HG03175 (cell line): ENCODE measurements around the gene CARD10.

ENCODE experiments used
- ATAC-seq: cut with Tn5 transposase; IDR thresholded peaks from one replicate; pipeline ENCODE4 v1.9.1; 2021; ENCODE audit warnings: mild to moderate bottlenecking, moderate library complexity; ENCODE audit not compliant: unreplicated experiment

Gene CARD10, protein sequence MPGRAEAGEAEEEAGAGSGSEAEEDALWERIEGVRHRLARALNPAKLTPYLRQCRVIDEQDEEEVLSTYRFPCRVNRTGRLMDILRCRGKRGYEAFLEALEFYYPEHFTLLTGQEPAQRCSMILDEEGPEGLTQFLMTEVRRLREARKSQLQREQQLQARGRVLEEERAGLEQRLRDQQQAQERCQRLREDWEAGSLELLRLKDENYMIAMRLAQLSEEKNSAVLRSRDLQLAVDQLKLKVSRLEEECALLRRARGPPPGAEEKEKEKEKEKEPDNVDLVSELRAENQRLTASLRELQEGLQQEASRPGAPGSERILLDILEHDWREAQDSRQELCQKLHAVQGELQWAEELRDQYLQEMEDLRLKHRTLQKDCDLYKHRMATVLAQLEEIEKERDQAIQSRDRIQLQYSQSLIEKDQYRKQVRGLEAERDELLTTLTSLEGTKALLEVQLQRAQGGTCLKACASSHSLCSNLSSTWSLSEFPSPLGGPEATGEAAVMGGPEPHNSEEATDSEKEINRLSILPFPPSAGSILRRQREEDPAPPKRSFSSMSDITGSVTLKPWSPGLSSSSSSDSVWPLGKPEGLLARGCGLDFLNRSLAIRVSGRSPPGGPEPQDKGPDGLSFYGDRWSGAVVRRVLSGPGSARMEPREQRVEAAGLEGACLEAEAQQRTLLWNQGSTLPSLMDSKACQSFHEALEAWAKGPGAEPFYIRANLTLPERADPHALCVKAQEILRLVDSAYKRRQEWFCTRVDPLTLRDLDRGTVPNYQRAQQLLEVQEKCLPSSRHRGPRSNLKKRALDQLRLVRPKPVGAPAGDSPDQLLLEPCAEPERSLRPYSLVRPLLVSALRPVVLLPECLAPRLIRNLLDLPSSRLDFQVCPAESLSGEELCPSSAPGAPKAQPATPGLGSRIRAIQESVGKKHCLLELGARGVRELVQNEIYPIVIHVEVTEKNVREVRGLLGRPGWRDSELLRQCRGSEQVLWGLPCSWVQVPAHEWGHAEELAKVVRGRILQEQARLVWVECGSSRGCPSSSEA

DNA sequence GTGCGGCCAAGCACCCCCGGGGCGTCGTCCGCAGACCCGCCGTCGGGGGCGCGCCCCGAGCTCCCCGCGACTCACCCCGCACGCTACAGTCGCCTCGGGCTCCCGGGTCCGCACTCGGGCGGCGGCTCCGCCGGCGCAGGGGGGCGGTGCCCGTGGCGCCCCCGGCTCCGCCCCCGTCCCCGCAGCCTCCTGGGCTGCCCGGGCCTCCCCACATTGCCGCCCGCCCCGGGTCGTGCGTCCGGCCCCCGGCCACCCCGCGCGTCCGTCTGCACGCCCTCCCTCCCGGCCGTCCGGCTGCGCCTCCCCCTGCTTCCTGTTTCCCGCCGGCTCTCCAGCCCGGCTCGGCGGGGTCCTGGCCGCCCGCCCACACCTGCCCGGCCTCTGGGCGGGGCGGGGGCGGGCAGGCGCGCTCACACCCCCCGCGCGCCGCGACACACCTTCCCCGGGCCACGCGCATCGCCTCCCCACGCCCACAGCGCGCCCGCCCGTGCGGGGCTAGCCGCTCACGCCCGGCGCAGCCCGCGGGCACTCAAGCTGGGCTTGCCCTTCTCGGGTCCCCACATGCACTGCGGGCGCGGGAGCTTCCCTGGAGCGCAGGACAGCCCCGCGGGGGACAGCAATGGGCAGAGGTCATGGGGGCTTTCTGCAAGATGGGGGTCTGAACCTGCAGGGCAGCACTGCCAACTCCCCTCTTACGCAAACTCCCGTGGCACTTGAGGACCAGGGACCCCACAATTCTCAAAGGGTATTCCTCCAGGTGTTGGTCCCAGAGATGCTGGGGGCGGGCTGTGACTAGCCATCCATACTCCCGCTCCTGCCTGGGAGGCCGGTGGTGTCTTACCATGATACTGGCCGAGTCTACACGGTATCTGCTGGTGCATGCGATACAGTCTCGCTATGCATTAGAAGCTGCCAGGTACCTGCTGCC, at the start of gene CARD10:
Gene CARD10 (minus strand): TSS at position 148 of the 928 bp plus-strand sequence. CDS start 215 bp downstream, outside the sequence.
- no peak for ATAC-seq

DNA sequence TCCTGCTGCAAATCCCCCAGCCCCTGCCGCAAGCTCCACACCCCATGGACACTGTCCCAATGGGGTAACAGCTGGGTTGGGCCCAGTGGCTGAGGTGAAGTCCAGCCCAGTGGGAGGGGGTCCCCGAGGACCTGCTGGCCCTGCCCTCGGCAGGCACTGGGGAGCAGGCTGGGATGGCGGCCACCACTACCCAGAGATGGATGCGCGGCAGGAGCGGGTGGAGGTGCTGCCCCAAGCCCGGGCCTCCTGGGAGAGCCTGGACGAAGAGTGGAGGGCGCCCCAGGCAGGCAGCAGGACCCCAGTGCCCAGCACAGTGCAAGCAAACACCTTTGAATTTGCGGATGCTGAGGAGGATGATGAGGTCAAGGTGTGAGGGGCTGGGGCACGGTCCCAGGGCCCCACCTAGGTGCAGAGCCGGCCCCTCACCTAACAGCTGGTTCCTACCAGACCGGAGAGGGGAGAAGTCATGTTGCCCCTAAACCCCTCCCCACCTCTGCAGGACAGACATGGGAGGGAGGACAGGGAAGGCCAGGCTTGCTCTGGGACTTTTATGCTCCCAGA, 49.3 kb upstream of the CARD10 start:
- no peak for ATAC-seq

DNA sequence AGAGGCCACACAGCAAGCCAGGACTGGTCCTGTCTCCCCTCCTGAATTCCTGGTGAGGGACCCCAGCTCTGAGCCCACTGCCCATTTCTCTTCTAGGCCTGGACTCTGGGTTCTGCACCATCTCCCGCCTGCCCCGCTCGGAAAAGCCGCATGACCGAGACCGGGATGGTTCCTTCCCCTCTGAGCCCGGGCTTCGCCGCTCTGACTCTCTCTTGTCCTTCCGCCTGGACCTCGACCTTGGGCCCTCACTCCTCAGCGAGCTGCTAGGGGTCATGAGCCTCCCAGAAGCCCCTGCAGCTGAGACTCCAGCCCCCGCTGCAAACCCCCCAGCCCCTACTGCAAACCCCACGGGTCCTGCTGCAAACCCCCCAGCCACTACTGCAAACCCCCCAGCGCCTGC, 48.8 kb upstream of the CARD10 start:
- no peak for ATAC-seq

DNA sequence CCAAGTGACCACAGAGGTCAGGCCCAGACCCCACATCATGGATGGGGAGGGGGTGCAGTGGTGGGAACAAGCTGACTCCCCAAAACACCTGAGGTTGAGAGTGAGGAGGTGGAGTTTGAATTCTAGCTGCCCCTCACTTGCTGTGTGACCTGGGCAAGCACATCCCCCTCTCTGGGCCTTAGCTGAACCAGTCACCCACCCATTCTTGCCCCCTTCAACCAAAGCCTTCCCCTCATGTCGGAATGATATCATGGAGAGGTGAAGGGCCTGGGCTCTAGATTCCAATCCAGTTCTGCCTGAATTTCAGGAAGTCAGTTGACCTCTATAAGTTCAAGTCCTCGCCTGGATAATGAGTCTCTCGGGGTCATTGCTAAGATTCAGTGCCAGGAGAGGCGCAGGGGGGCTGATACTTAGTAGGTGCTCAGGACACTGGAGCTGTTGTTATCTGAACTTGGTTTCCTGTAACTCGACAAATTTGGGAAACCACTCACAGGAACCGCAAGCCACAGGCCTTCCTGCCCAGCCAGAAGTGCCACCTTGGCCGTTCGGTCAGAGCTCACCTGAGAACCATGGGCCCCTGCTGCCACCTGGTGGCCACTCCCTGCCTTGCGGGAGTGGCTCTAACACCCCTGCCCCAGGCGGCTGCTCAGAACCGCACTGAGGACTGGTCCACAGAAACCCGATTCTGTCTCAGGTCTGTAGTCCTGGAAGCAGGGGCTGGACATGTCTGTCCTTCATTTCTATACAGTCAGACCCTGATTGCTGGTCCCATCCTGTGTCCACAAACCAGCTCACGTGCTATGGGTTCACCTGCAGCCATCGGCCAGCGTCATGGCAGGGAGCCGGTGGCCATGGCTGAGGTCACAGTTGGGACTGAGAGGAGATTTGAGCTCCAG, 47.9 kb upstream of the CARD10 start:
- peak; percentile 50 for ATAC-seq

DNA sequence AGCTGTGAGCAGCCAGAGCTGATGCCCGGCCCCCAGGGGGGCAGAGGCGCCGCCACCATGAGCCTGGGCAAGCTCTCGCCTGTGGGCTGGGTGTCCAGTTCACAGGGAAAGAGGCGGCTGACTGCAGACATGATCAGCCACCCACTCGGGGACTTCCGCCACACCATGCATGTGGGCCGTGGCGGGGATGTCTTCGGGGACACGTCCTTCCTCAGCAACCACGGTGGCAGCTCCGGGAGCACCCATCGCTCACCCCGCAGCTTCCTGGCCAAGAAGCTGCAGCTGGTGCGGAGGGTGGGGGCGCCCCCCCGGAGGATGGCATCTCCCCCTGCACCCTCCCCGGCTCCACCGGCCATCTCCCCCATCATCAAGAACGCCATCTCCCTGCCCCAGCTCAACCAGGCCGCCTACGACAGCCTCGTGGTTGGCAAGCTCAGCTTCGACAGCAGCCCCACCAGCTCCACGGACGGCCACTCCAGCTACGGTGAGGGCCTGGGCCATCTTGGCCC, 47.2 kb upstream of the CARD10 start:
- no peak for ATAC-seq

DNA sequence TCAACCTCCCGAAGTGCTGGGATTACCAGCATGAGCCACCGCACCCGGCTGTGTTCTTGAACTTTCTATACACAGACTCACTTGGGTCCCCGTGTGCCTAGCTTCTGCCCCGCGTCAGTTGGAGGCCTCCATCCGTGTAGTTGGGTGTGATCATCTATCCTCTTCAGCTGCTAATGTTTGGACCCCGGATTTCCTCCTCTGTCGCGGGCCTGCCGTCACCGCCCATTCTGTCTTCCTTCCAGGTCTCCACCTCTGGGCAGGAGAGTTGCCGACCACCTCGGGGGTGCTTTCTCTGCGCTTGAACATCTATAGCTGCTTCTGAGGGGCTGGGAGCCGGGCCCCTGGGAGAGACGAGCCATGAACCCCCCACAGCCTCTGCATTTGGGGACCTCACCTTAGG, 46.6 kb upstream of the CARD10 start:
- ATAC-seq: no peak

DNA sequence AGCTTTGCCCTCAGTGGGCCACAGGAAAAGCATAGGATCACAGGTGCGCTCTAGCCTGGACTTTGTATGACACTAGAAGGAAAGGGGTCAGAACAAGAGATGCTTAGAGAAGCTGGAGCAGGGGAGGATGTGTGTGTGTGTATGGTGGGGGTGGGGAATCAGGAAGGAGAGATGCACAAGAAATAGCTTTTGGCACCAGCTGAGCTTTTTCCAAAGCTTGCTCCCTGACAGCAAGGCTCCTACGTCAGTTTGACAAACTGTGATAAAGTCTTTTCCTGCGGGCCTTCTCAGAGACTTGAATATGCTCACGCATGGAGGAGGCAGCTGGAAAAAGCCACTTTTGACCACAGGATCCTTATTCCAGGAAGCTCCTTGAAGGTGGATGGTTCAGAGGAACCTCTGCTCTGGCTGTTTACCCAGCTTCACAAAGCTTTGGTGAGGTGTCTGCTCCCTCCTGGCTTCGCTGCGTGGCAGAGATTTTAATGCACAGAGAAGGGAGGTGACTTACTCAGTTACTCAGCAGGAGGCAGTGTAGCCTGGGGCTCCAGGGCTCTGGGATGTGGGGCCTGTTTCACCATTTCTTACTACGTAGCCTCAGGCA, 45.0 kb upstream of the CARD10 start:
- no peak for ATAC-seq

DNA sequence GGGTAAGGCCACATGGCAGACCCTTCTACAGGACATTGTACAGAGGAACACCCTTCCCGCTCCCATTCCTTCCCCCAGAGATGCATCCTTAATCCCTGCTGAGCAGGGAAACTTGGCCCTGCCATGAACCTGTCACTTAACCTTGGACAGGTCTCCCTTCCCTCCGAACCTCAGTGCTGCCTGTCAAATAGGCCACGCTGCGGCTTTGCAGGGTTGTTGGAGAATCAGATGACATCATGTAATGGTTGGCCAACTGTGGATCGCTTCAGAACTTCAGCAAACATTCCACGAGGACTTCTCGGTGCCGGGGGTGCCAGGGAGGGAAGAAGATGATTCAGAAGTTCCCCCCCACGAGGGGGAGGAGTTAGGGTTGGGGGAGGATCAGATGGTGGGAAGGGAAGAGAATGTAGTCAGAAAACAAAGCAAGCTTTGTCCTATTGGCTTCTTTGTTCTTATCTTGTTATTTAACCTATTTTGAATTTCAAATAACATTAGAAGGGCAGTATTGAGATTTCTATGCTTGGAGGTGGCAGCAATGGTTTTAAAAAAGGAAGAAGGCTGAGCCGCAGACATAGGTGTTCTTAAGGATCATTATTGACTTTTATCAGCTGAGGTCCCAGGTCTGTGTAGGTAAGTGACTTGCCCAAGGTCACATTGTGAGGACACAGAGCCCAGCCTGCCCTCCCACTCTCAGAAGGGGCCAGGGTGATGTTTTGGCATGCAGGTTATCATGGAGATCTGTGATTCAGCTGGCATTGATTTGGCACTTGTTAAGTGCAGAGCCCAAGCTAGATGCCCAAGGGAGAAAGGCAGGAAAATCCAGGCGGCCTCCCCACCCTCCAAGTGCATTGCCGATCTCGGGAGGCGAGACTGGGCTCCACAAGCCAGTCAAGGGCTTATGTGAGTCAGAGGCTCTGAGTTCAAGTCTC, 44.2 kb upstream of the CARD10 start:
- ATAC-seq: no peak

DNA sequence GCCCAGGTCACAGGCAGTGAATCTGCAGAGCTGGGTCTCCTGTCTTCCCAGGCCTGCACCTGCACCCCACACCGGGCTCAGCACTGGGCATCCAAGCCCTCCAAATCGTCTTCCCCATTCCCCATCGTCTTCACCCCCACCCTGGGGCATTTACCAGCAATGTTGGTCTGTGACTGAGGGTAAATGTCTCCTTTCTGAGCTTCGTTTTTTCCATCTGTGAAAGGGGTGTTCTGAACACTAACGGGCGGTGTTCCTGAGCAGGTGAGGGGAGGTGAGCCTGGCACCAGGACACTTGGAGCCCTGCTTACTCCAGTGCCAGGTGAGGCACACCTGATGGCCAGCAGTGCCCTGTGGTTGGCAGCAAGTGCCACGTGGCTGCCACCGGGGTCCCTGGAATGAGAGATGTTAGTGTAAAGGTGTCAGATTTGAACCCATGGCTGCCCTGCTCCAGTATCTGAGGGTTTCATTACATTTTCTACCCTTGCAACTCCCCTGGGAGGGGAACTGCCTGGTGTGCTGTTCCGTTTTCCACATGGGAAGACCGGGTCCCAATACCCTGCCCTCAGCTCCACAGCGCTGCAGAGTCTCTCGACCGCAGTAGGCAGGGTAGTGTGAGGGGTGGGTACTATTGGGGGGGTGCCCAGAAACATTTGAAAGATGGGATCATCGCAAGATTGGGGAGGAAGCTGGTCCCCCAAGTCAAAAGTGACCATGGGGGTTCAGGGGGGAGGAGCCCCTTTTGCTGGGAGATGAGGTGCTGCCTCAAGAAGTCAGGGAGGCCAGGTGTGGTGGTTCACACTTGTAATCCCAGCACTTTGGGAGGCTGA, 43.0 kb upstream of the CARD10 start:
- no peak for ATAC-seq

DNA sequence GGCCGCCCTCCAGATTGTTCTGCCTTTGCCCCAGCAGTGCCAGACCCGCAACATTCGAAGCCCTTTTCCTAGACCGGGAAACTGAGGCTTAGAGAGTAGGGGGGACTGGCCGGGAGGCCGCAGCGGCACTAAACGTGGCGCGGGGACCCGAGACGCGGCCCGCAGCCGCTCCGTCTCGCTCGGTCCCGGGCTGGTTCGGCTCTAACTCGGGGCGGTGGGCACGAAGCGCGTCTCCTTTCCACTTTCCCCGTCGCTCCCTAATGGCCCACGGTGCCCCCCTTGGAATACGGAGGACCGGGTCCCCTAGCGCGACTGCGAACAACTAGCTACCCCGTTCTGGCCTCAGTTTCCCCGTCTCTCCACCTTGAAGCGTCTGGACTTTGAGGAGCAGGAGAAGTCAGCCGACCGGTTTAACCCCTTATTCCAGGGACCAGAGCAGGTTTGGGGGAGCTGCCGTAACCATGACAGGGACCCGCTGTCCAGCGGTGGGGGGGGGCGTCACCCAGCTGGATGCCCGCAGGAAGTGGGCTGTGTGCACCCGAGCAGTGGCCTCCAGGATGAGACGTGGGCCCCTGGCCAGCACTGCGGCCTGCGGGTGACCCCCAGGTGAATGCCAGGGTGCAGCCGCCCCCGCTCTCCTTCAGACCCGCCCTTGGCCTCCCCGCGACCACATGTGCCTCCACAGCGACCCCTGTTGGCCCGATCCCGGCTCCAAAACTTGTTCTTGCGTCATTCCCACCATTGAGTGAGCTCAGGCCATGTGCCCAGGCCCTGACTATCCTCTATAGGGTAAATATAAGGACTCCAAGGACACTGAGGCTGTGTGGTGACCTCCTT, 42.2 kb upstream of the CARD10 start:
- ATAC-seq: no peak

DNA sequence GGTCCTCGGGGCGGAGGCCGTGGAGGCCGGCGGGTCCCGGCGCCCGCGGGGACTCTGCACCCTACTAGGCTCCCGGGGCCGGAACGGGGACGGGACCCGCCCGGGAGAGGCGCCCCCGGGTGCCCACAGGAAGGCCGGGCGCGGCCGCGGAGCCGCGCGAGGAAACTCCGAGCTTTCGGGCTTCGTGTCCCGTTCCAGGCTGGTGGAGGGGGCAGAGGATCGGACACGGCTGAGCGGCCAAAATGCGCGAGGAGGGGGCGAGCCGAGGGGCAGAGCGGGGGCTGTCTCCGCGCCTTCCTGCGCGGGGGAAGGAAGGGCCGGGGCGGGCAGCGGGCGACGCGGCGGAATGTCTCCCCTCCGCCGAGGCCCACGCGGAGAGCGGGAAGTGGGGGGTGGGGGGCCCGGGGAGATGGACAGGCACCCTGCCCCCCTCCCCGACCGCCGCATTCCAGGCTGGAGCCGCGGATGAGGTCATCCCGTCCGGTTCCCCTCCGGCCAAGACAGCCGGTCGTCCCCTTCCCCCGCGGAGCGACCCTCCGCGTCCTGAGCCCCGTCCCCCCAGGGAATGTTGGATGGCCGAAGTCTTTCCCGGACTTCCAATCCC, 41.5 kb upstream of the CARD10 start:
- ATAC-seq: no peak

DNA sequence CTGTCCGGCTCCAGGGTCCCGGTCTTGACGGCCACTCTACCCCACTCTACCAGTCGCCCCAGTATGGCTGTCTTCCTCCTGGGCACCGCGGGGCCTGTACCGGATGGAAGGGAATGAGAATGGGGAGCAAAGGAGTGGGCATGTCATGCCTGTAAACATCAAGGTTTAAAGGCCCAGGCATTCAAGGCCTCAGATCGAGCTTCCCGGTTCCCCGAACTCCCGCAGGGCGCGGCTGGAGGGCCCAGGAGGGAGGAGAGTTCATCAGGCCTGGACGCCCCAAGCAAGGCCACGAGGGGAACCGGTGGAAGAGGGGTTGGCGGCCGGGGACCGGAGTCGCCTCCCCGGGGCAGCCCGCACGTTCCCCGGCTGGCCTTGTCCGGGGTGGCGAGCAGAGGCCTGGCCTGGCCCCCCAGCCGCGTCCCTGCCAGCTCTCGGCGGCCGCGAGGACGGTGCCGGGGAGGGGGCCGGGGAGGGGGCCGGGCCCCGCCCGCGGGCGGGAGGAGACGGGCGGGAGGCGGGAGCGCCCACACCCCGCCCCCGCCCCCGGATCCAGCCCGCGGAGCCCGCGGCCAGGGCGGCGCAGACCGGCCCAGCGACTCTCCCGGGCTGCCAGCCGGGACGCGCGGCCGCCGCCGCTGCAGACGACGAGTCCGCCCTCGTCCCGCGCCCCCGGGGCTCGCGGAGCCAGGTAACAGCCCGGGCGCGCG, 40.8 kb upstream of the CARD10 start, which contains the start of gene CDC42EP1:
Gene CDC42EP1 (plus strand): TSS at position 580 of the 707 bp plus-strand sequence. CDS start 5,870 bp downstream, outside the sequence.
- no peak for ATAC-seq

DNA sequence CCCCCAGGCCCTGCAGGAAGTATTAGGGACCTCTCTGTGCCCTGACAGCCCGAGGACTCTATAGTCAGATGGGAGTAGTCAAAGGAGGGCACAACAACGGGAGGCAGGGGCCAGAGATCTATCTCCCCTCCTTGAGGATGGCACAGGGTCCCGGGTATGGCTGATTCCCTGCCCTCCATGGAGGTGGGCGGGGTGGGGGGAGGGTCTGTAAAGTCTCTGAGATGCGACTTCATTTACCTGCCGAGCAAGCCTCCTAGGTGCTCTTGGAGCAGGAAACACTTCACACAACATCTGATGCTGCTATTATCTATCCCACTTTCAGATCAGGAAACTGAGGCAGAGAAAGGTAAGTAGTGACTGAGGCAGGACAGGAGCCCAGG, 40.3 kb upstream of the CARD10 start:
- no peak for ATAC-seq

DNA sequence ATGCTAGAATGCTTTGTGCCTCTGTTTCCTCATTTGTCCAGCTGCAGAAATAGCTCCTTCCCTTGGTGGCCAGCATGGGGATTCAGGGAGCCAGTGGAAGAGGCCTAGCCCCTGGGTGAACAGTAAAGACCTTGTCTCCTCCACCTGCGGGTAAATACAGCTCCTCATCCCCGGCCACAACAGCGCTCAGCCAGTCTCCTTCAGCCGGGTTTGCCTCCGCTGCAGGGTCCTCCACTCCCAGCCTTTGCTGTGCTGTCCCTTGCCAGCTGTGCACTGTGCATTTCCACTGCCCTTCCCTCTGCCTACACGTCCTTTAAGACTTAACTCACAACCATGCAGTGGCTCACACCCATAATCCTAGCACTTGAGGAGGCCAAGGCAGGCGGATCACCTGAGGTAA, 39.6 kb upstream of the CARD10 start:
- ATAC-seq: no peak
